Neural cell (in vitro differentiated cells): Measurements from ENCODE around the gene LMO7. TPM values are rescaled to one million over a fixed set of nuclear protein-coding genes. Genes with fewer than 3 reads are reported as not detected.

Experiments
- H2AFZ ChIP-seq: fragments of 200-600, 300-800 bp; sonication (generic), shearing (Covaris generic); 2 replicates; pipeline ENCODE4 v1.6.0; 2014; ENCODE audit warnings: low read depth, mild to moderate bottlenecking, antibody characterized with exemption, low read length, moderate library complexity
- H3F3A ChIP-seq: fragments of 200-600 bp; shearing (Covaris generic); 2 replicates; pipeline ENCODE4 v1.6.1; 2016; ENCODE audit warnings: mild to moderate bottlenecking, moderate library complexity, mixed read lengths, antibody characterized with exemption, low read length; ENCODE audit not compliant: insufficient read depth, poor library complexity, severe bottlenecking
- H3K27ac ChIP-seq: fragments of 200-600, 300-800 bp; sonication (generic), shearing (Covaris generic); 2 replicates; pipeline ENCODE4 v1.5.1; 2014; ENCODE audit warnings: mild to moderate bottlenecking, low read length, moderate library complexity
- H3K27me3 ChIP-seq: fragments of 300-800, 200-600 bp; sonication (generic), shearing (Covaris generic); 2 replicates; pipeline ENCODE4 v1.6.0; 2014; ENCODE audit warnings: mild to moderate bottlenecking, low read depth, low read length, moderate library complexity; ENCODE audit not compliant: insufficient read depth
- H3K36me3 ChIP-seq: fragments of 300-800, 200-600 bp; sonication (generic), shearing (Covaris generic); 2 replicates; pipeline ENCODE4 v1.5.1; 2014; ENCODE audit warnings: mild to moderate bottlenecking, antibody characterized with exemption, low read length, moderate library complexity; ENCODE audit not compliant: insufficient read depth
- H3K4me2 ChIP-seq: fragments of 300-800, 200-600 bp; sonication (generic), shearing (Covaris generic); 2 replicates; pipeline ENCODE4 v1.6.0; 2014; ENCODE audit warnings: mild to moderate bottlenecking, low read length
- H3K4me3 ChIP-seq: fragments of 300-800, 200-600 bp; sonication (generic), shearing (Covaris generic); 2 replicates; pipeline ENCODE4 v1.5.1; 2014; ENCODE audit warnings: mild to moderate bottlenecking, low read length, moderate library complexity
- H3K79me2 ChIP-seq: fragments of 200-600 bp; shearing (Covaris generic); replicated peaks from 2 replicates; pipeline ENCODE4 v1.6.0; 2014; ENCODE audit warnings: mild to moderate bottlenecking, low read length, moderate library complexity; ENCODE audit not compliant: insufficient read depth
- H3K9ac ChIP-seq: fragments of 300-800, 200-600 bp; sonication (generic), shearing (Covaris generic); 2 replicates; pipeline ENCODE4 v1.6.1; 2016; ENCODE audit warnings: mild to moderate bottlenecking, low read length, mixed read lengths
- H3K9me2 ChIP-seq: fragments of 200-600 bp; shearing (Covaris generic); 2 replicates; pipeline ENCODE4 v1.6.1; 2016; ENCODE audit warnings: mild to moderate bottlenecking, low read length, mixed read lengths; ENCODE audit not compliant: insufficient read depth
- H3K9me3 ChIP-seq: fragments of 200-600, 300-800 bp; sonication (generic), shearing (Covaris generic); 2 replicates; pipeline ENCODE4 v1.6.1; 2016; ENCODE audit warnings: mild to moderate bottlenecking, mixed run types, low read length, moderate library complexity, mixed read lengths
- H4K20me1 ChIP-seq: fragments of 200-600 bp; shearing (Covaris generic); 2 replicates; pipeline ENCODE4 v1.6.1; 2016; ENCODE audit warnings: mild to moderate bottlenecking, mixed run types; ENCODE audit not compliant: insufficient read depth
- CTCF ChIP-seq: fragments of 450-650 bp; IDR thresholded peaks from 2 replicates; pipeline ENCODE4 v1.5.1; 2014; ENCODE audit warnings: antibody characterized with exemption, mild to moderate bottlenecking, moderate library complexity; ENCODE audit not compliant: poor library complexity, severe bottlenecking
- EP300 ChIP-seq: fragments of 450-650 bp; conservative IDR thresholded peaks from 2 replicates; pipeline ENCODE4 v1.6.1; 2014; ENCODE audit warnings: antibody characterized with exemption, mild to moderate bottlenecking, moderate library complexity; ENCODE audit not compliant: poor library complexity, severe bottlenecking
- EZH2 ChIP-seq: fragments of 200-600, 300-800 bp; shearing (Covaris generic), sonication (generic); IDR thresholded peaks from 2 replicates; pipeline ENCODE4 v1.6.1; 2014; ENCODE audit warnings: antibody characterized with exemption, low read length, borderline replicate concordance, mild to moderate bottlenecking; ENCODE audit not compliant: insufficient read depth, poor library complexity, severe bottlenecking
- MXI1 ChIP-seq: fragments of 450-650 bp; conservative IDR thresholded peaks from 2 replicates; pipeline ENCODE4 v1.6.1; 2014; ENCODE audit warnings: antibody characterized with exemption, mild to moderate bottlenecking; ENCODE audit not compliant: poor library complexity, severe bottlenecking
- POLR2AphosphoS5 ChIP-seq: IDR thresholded peaks from 2 replicates; pipeline ENCODE4 v1.6.1; 2012
- RAD21 ChIP-seq: fragments of 450-650 bp; conservative IDR thresholded peaks from 2 replicates; pipeline ENCODE4 v1.6.1; 2014; ENCODE audit warnings: antibody characterized with exemption, mild to moderate bottlenecking, moderate library complexity
- REST ChIP-seq: IDR thresholded peaks from 2 replicates; pipeline ENCODE4 v1.6.1; 2012; ENCODE audit warnings: borderline replicate concordance
- SMC3 ChIP-seq: fragments of 450-650 bp; conservative IDR thresholded peaks from 2 replicates; pipeline ENCODE4 v1.6.1; 2014; ENCODE audit warnings: antibody characterized with exemption, mild to moderate bottlenecking, moderate library complexity; ENCODE audit not compliant: poor library complexity
- TAF1 ChIP-seq: IDR thresholded peaks from 2 replicates; pipeline ENCODE4 v1.6.1; 2012; ENCODE audit warnings: low read depth
- polyA plus RNA-seq: library from polyadenylated mRNA; depleted of rRNA; stranded (reverse); fragments of >200 nt; gene quantifications from 2 replicates; pipeline ENCODE4 v1.2.3, GENCODE V29; 2014

LMO7 gene
- polyA plus RNA-seq, 1 donor from 2014 or later, result 14.2 TPM

- H3K4me3 ChIP-seq, result no peak overlapping the region
- H3K9me2 ChIP-seq, result no peaks in the 10 kb centered on the region
- no peaks in the 10 kb centered on the region for H3K36me3 ChIP-seq
- no peak overlapping the region for H3K9ac ChIP-seq
- no peak overlapping the region for H3K27ac ChIP-seq
- no peaks in the 10 kb centered on the region for H3K27me3 ChIP-seq
- no peaks in the 10 kb centered on the region for H3K9me3 ChIP-seq
- H3K4me2 ChIP-seq, result no peak overlapping the region
- no peaks in the 10 kb centered on the region for H3F3A ChIP-seq
- TF ChIP-seq SMC3 (no peak), EZH2 (no peak), MXI1 (no peak), REST (no peak), RAD21 (no peak), POLR2AphosphoS5 (no peak), CTCF (no peak), EP300 (no peak), TAF1 (no peak)
- H4K20me1 ChIP-seq, result no peaks in the 10 kb centered on the region
- no peaks in the 10 kb centered on the region for H3K79me2 ChIP-seq
- no peak overlapping the region for H2AFZ ChIP-seq
These were observed 196.7 kb downstream of the LMO7 start for GRCh38 chr13:75832812-75833211.

- no peak overlapping the region for H3K27ac ChIP-seq
- no peak overlapping the region for H3K4me2 ChIP-seq
- TF ChIP-seq EZH2, result no peak
- TF ChIP-seq RAD21, result no peak
- TF ChIP-seq SMC3, result no peak
- TF ChIP-seq MXI1, result no peak
- TF ChIP-seq POLR2AphosphoS5, result no peak
- no peak for TF ChIP-seq EP300
- TF ChIP-seq CTCF, result no peak
- TF ChIP-seq REST, result no peak
- TF ChIP-seq TAF1, result no peak
- no peaks in the 10 kb centered on the region for H3F3A ChIP-seq
- H2AFZ ChIP-seq, result no peak overlapping the region
- no peaks in the 10 kb centered on the region for H3K9me2 ChIP-seq
- H3K27me3 ChIP-seq, result no peaks in the 10 kb centered on the region
- no peak overlapping the region for H3K4me3 ChIP-seq
- H3K9me3 ChIP-seq, result no peaks in the 10 kb centered on the region
- H3K9ac ChIP-seq, result no peak overlapping the region
- H4K20me1 ChIP-seq, result no peaks in the 10 kb centered on the region
- H3K36me3 ChIP-seq, result no peaks in the 10 kb centered on the region
- H3K79me2 ChIP-seq, result no peaks in the 10 kb centered on the region
These were observed 200.3 kb downstream of the LMO7 start for GRCh38 chr13:75836441-75836840.
